SK-N-SH treated with all-trans-retinoic acid at 6 μM for 48 hours (cell line): ENCODE results near the gene PCDH9.

Experiments
- ATAC-seq: fragments of 200-7000 bp; cut with Tn5 transposase; 3 replicates; pipeline ENCODE4 v1.9.1; 2020; ENCODE audit warnings: mild to moderate bottlenecking, moderate library complexity
- BACH2 ChIP-seq: fragments of 250-450 bp; sonication (Bioruptor Pico); IDR thresholded peaks from 2 replicates; pipeline ENCODE4 v1.9.0; 2021; ENCODE audit warnings: mild to moderate bottlenecking, borderline replicate concordance
- CREB5 ChIP-seq: fragments of 250-450 bp; sonication (Bioruptor Pico); IDR thresholded peaks from 2 replicates; pipeline ENCODE4 v1.5.1; 2020; ENCODE audit warnings: low read depth, mild to moderate bottlenecking, moderate library complexity
- CSDC2 ChIP-seq: fragments of 250-450 bp; sonication (Bioruptor Pico); IDR thresholded peaks from 2 replicates; pipeline ENCODE4 v1.5.0; 2020; ENCODE audit warnings: mild to moderate bottlenecking, moderate library complexity
- ESRRG ChIP-seq: fragments of 250-450 bp; sonication (Bioruptor Pico); IDR thresholded peaks from 2 replicates; pipeline ENCODE4 v1.6.1; 2021; ENCODE audit warnings: mild to moderate bottlenecking
- GLIS3 ChIP-seq: fragments of 250-450 bp; sonication (Bioruptor Pico); IDR thresholded peaks from 2 replicates; pipeline ENCODE4 v1.5.0; 2020; ENCODE audit warnings: mild to moderate bottlenecking, moderate library complexity
- ISL1 ChIP-seq: fragments of 250-450 bp; sonication (Bioruptor Pico); IDR thresholded peaks from 2 replicates; pipeline ENCODE4 v2.1.2; 2022; ENCODE audit warnings: mild to moderate bottlenecking, moderate library complexity
- OSR1 ChIP-seq: fragments of 250-450 bp; sonication (Bioruptor Pico); IDR thresholded peaks from 2 replicates; pipeline ENCODE4 v1.8.0; 2022; ENCODE audit warnings: moderate library complexity, mild to moderate bottlenecking, inconsistent platforms
- PATZ1 ChIP-seq: fragments of 250-450 bp; sonication (Bioruptor Pico); IDR thresholded peaks from 2 replicates; pipeline ENCODE4 v1.8.0; 2020; ENCODE audit warnings: mild to moderate bottlenecking, moderate library complexity, borderline replicate concordance
- PPARA ChIP-seq: fragments of 250-450 bp; sonication (Bioruptor Pico); IDR thresholded peaks from 2 replicates; pipeline ENCODE4 v1.5.0; 2020; ENCODE audit warnings: mild to moderate bottlenecking, borderline replicate concordance
- RARB ChIP-seq: fragments of 250-450 bp; sonication (Bioruptor Pico); IDR thresholded peaks from 2 replicates; pipeline ENCODE4 v1.8.0; 2021; ENCODE audit warnings: mild to moderate bottlenecking, moderate library complexity
- SNAI2 ChIP-seq: fragments of 250-450 bp; sonication (Bioruptor Pico); IDR thresholded peaks from 2 replicates; pipeline ENCODE4 v1.5.0; 2020; ENCODE audit warnings: mild to moderate bottlenecking, moderate library complexity
- TCF4 ChIP-seq: fragments of 250-450 bp; sonication (Bioruptor Pico); IDR thresholded peaks from 2 replicates; pipeline ENCODE4 v1.8.0; 2021; ENCODE audit warnings: mild to moderate bottlenecking, moderate library complexity, borderline replicate concordance
- TOX ChIP-seq: fragments of 250-450 bp; sonication (Bioruptor Pico); IDR thresholded peaks from 2 replicates; pipeline ENCODE4 v1.8.0; 2021; ENCODE audit warnings: mild to moderate bottlenecking, moderate library complexity, borderline replicate concordance
- TSHZ2 ChIP-seq: fragments of 250-450 bp; sonication (Bioruptor Pico); IDR thresholded peaks from 2 replicates; pipeline ENCODE4 v1.5.0; 2020; ENCODE audit warnings: mild to moderate bottlenecking, moderate library complexity
- ZC3H10 ChIP-seq: fragments of 250-450 bp; sonication (Bioruptor Pico); IDR thresholded peaks from 2 replicates; pipeline ENCODE4 v1.5.1; 2021; ENCODE audit warnings: mild to moderate bottlenecking, moderate library complexity
- ZFP3 ChIP-seq: fragments of 250-450 bp; sonication (Bioruptor Pico); IDR thresholded peaks from 2 replicates; pipeline ENCODE4 v1.5.0; 2020; ENCODE audit warnings: mild to moderate bottlenecking, moderate library complexity
- ZNF565 ChIP-seq: fragments of 450-650 bp; formaldehyde crosslinking; conservative IDR thresholded peaks from 2 replicates; pipeline ENCODE4 v1.5.0; 2020; ENCODE audit warnings: low read depth, mild to moderate bottlenecking, moderate library complexity
- ZNF70 ChIP-seq: fragments of 450-650 bp; formaldehyde crosslinking; IDR thresholded peaks from 2 replicates; pipeline ENCODE4 v1.5.0; 2020; ENCODE audit warnings: mild to moderate bottlenecking, moderate library complexity
- ZNF8 ChIP-seq: fragments of 450-650 bp; formaldehyde crosslinking; IDR thresholded peaks from 2 replicates; pipeline ENCODE4 v1.5.0; 2020; ENCODE audit warnings: mild to moderate bottlenecking, moderate library complexity

Gene PCDH9

GRCh38 chr13:66400292-66400691 is 829.8 kb downstream of the PCDH9 start:
- TF ChIP-seq ISL1 (CRISPR knock-in tag) (peak; percentile 70), ESRRG (CRISPR knock-in tag) (no peak), TOX (CRISPR knock-in tag) (peak; percentile 88; the same call in 1 of the 2 replicates), CREB5 (no peak), ZNF70 (CRISPR knock-in tag) (no peak), ZC3H10 (CRISPR knock-in tag) (peak; percentile 92)
- ATAC-seq, result peak; percentile 53

- TF ChIP-seq RARB, result no peak
- TF ChIP-seq, all 23 proteins: peak for 0
- ATAC-seq, result peak; percentile 74
These were observed 830.3 kb downstream of the PCDH9 start for GRCh38 chr13:66399873-66400272.

GRCh38 chr13:66397133-66397532 is 833.0 kb downstream of the PCDH9 start:
- no peak for ATAC-seq

GRCh38 chr13:66391322-66391721 is 838.8 kb downstream of the PCDH9 start:
- no peak for ATAC-seq

More at GRCh38 chr13:66397133-66397532, 833.0 kb downstream of the PCDH9 start:
- TF ChIP-seq ZNF70 (CRISPR knock-in tag) (no peak), TSHZ2 (CRISPR knock-in tag) (no peak), ZC3H10 (CRISPR knock-in tag) (no peak), ISL1 (CRISPR knock-in tag) (no peak), SNAI2 (CRISPR knock-in tag) (no peak), ESRRG (CRISPR knock-in tag) (no peak), TCF4 (CRISPR knock-in tag) (no peak), RARB (no peak), ZNF8 (CRISPR knock-in tag) (no peak), TOX (CRISPR knock-in tag) (no peak), CREB5 (no peak)

GRCh38 chr13:66378894-66379293 is 851.2 kb downstream of the PCDH9 start:
- TF ChIP-seq OSR1 (no peak), ZNF8 (CRISPR knock-in tag) (no peak), TOX (CRISPR knock-in tag) (no peak), ZFP3 (CRISPR knock-in tag) (no peak), GLIS3 (CRISPR knock-in tag) (no peak), CREB5 (no peak), PPARA (CRISPR knock-in tag) (no peak), ISL1 (CRISPR knock-in tag) (no peak), PATZ1 (CRISPR knock-in tag) (no peak), ZNF565 (no peak), BACH2 (CRISPR knock-in tag) (no peak), SNAI2 (CRISPR knock-in tag) (no peak)
- no peak for ATAC-seq

More at GRCh38 chr13:66391322-66391721, 838.8 kb downstream of the PCDH9 start:
- TF ChIP-seq CREB5, result no peak
- no peak for TF ChIP-seq ZNF565
- no peak for TF ChIP-seq OSR1
- no peak for TF ChIP-seq SNAI2 (CRISPR knock-in tag)
- no peak for TF ChIP-seq ZNF70 (CRISPR knock-in tag)
- no peak for TF ChIP-seq ZFP3 (CRISPR knock-in tag)
- TF ChIP-seq ISL1 (CRISPR knock-in tag), result no peak
- TF ChIP-seq PPARA (CRISPR knock-in tag), result no peak
- TF ChIP-seq CSDC2 (CRISPR knock-in tag), result no peak
